NCI-H510A treated with DMSO at 0.1 percent for 48 hours (cell line): ENCODE measurements around the gene CHST9.
"Not testable (repeated sequence)": the region's sequence is repeated elsewhere in the genome, so short reads cannot be mapped to it uniquely, and the experiment has no call there.

Experiments used
- DNase-seq: peaks from one replicate; lab custom pipeline; 2025; lab: John Stamatoyannopoulos, UW

CHST9 gene

DNA sequence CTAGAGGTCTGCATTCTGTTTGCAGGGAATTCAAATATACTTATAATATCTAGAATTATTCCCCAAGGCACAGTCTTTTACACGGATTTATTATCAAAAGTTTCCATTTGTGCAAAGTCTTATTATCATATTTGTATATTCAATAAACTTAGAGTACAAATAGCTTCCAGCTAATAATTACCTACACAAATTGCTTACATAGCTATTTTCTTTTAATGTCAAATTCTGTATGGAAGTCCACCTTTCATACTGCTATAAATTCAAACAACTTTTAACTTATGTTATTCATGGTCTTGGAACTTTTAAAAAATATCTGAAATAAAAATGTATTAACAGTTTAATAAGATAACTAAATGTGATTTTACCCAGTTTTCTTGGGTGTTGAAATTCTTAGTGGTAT, 13.1 kb downstream of the CHST9 start:
- no peak for DNase-seq

DNA sequence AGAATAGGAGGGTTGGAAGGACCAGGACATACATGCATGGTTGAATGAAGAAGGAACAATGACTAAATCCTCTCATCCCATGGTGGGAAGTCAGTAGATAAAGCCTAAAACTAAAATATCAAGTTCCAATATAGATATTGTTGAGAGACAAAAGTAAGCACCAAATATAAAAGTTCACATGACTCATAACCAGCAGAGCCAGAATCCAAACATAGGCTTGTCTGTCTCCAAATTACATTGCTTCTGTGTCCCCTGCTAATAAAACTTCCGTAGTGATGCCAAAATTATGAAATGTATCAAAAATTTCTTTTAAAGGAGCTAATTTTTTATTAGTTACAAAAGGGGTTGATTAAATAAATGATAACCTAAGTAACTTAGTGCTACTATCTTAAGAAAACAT, 19.7 kb downstream of the CHST9 start:
- DNase-seq, result no peak

DNA sequence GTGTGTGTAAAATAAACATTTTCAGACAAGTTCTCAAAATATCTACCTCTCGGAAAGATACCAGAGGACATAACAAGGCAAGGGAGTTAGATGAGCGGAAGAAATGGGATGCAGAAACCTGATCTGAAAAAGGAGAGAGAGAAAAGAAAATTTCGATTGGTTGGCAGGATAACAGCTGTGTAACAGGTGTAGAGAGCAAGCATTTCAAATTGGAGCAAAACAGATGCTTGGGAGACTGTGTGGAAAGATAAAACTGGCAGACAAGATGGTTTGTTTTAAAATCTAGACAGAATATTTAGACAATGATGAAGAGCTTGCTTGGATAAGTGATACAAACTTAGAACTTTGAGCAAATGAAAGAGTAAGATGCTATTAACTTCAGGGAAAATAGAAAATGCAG, 20.2 kb downstream of the CHST9 start:
- no peak for DNase-seq

DNA sequence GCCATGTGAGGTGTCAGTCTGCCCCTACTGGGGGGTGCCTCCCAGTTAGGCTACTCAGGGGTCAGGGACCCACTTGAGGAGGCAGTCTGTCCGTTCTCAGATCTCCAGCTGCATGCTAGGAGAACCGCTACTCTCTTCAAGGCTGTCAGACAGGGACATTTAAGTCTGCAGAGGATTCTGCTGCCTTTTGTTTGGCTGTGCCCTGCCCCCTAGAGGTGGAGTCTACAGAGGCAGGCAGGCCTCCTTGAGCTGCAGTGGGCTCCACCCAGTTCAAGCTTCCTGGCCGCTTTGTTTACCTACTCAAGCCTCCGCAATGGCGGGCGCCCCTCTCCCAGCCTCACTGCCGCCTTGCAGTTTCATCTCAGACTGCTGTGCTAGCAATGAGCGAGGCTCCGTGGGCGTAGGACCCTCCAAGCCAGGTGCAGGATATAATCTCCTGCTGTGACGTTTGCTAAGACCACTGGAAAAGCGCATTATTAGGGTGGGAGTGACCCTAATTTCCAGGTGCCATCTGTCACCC, 21.9 kb downstream of the CHST9 start:
- not testable (repeated sequence) for DNase-seq

DNA sequence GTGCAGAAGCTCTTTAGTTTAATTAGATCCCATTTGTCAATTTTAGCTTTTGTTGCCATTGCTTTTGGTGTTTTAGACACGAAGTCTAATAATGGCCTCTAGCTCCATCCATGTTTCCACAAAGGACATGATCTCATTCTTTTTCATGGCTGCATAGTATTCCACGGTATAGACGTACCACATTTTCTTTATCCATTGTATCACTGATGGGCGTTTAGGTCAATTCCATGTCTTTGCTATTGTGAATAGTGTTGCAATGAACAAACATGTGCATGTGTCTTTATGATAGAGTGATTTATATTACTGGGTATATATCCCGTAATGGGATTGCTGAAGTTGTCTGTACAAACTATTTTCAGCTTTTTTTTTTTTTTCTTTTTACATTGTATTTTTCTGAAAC, 35.9 kb downstream of the CHST9 start:
- DNase-seq, result not testable (repeated sequence)

DNA sequence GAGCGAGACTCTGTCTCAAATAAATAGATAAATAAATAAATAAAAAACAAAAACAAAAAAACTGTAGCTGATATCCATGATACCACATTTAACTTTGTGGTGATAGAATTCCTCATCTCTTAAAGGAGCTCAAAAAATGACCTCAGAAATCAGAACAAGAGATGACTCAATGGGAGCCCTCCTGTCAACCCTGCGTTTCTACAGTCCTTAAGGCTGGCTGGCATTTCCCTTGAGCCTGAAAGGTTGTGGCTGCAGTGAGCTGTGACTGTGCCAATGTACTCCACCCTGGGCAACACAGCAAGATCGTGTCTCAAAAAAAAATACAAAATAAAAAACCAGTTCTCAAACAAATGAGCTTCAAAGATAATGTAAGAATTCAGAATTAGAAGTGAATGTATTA, 40.4 kb downstream of the CHST9 start:
- no peak for DNase-seq

DNA sequence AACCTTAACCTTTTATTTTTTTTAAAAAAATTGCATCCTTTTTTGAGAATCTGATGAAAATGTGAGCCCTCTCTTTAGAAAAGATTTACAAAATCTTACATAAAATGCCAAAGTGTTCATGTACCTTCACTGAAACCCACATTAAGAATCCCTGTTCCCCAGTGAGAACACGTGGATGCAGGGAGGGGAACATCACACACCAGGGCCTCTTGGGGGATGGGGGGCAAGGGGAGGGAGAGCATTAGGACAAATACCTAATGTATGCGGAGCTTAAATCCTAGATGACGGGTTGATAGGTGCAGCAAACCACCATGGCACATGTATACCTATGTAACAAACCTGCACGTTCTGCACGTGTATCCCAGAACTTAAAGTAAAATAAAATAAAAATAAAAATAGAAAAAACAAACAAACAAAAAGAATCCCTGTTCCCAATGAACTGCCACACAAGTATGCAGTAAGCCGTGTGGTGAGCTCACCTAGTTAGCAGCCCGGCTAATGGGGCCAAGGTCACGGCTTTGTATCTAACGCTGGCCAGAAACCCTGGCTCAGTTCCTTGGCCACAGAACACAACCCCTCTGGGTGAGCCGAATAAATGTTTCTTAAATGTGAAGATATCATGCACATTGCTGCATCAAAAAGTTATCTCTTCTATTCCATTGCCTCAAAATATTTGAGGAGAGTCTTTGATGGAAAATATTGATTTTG, 41.4 kb downstream of the CHST9 start:
- no peak for DNase-seq

DNA sequence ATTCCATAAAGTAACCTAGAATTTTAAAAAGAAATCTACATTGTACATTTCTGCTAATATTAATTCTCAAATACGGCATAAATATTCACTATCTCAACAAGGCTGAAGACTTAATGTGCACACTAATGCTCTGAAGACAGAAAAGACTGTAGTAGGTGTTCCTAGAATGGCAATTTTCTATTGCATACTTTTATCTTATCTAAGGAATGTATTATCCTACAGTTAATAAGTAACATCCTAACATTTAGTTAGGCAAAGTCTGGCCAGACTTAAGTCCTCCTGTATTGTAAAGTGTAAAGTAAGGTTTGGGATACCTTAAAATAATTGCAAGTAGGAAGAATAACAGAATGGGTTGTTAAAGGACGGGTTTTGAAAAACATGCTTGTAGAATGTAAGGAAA, 42.2 kb downstream of the CHST9 start:
- DNase-seq, result no peak

DNA sequence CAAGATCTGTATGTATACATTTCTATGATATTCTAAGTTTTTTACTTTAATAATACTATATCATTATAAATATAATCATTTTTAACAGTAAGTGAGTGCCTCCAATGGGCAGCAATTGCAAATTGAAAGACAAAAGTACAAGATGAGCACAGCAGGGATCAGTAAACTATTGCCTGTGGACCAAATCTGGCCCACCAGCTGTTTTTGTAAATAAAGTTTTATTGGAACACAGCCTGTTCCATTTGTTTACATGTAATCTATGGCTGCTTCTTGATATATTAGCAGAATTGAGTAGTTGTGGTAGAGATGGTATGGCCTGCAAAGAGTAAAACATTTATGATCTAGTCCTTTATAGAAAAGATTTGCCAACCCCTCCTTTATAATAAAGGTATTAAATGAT, 43.2 kb downstream of the CHST9 start:
- no peak for DNase-seq

DNA sequence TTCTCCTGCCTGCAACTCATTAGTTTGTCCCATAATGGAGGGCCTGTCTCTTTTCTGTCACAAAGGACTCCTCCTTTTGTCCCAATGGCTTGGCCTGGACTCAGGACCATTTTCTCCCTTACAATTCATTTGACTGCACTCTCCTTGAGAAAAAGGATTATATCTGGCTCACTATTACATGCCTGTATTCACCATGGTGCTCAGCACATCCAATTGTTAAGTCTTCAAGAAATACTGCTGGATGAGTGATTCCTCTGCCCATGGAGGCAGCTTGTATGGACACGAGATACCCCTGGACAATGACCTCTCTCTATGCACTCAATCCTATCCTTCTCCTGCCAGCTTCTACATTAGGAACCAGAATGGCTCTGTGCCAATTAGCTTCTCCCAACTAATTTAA, 47.0 kb downstream of the CHST9 start:
- no peak for DNase-seq

DNA sequence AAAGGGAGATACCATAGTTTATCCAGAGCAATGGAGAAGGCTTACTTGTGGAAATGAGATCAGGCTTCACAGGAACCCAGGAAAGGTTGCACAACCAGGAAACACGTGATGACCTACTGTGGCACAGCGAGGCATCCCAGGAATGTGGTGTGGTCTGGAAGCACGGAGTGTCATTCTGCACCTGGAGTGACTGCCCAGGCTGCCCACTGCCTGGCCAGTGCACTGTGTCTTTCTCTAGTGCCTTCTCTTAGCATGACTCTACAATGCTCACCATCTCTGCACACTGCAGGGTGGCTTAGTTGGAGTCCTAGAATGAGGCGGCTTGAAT, 48.9 kb downstream of the CHST9 start:
- no peak for DNase-seq

DNA sequence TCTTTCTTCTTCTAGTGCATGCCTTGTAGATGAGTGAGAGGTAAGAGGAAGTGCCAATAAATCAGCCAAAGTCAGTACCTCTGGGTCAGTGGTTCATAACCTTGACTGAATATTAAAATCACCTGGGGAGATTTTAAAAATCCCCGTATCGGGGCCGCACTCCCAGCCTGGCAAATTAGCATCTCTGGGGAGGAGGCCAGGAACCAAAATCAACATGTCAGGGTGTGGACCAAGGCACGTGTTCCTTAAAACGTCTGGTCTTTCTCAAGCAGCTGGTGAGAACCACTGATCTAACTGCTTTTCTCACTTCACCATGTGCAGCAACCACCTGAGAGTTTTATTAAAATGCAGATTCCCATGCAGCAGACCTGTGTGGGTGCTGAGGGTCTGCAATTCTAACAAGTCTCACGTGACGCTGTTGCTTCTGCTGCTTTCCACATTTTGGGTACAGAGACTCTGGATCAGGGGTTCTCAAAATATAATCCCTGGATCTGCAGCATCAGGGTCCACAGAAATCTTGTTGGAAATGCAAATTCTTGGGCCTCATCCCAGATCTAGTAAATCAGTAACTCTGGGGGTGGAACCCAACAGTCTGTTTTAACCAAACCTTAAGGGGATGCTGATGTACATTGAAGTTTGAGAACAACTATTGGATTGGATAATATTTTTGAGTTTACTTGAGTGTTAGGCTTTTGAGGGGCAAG, 49.5 kb downstream of the CHST9 start:
- no peak for DNase-seq

DNA sequence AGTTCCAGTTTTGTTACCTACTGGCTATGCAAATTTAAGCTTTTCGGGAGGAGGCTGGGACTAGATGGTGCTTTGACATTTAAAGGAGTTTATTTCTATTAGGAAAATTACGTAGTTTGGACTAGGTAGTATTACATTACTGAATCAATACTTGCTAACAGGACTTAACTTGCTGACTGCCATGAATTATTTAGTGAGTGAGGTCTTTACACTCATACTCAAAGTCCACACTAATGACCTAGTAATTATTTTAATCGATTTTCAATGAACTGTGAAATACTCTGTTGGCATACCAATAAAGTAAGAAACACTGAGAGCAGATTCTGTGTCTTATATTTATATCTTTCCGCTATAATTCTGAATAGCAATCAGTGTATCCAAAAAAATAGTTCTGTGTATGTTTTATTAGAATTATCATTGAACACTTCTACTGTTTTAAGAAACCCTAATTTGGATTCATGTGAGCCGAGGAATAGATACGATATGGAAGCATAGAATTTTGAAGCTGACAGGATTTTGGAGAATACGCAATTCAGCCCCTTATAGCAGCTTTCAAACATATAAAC, 55.0 kb downstream of the CHST9 start:
- no peak for DNase-seq

DNA sequence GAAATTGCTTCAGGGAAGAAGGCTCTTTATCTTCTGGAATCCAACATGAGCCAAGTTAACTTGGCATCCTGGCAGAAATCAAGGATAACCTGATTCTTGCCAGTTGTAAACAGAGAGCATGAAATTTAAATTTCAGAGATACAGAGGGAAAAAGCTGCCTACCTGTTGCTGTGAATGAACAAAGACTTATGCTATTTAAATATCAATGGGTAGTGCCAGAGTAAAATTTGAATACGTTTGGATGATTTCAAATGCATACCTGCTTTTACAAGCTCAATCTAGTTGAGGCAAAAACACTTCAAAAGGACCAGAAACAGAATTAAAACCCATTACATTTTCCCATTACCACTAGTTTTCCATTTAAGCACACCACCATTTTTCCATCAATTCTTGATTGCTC, 60.9 kb downstream of the CHST9 start:
- DNase-seq, result no peak

DNA sequence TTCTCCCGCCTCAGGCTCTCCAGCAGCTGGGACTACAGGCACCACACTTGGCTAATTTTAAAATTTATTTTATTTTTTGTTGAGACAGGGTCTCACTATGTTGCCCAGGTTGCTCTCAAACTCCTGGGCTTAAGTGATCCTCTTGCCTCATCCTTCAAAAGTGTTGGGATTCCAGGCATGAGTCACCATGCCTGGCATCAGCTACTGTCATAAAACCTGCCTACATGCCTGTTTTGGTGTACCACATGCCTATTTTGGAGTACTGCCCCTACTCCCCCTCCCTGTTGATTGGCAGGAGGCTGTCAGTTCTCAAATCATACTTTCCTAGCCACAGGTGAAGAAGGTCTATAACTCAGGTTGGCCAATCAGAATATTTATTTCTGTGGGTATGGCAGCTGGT, 64.0 kb downstream of the CHST9 start:
- no peak for DNase-seq

DNA sequence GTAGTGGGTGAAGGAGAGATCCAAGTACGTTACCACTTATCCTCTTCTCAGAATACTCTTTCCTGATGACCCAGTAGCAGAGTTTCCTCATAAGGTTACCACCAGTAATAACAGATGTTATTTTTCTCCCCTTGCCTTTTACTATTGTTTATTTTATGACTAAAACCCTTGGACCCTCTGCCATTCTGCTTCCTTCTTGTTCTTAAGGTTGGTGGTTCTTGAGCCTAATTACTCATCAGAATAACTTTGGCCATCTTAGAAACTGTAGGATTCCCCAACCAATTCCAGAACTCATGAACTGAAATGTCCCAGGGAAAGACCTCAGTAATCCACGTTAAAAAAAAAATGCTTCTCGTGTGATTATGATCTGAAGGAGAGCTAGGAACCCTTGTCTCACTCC, 64.9 kb downstream of the CHST9 start:
- DNase-seq, result no peak

DNA sequence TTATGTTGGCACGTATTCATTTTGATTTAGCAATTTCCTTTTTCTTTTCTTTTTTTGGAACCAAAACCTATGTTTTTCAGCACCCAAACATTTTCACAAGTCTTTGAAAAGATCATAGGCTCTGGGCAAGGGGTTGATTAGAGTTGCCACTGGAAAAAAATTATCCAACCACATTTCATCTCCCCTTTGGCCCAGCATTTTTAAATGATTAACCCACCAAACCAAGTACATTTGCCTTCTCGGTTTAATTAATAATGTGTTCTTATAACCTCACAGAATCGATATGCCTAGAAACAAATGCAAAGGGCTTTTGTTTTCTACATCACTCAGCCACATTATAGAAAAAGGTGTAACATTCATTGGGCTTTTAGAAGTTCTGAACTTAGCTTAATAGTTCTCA, 66.1 kb downstream of the CHST9 start:
- DNase-seq, result no peak

DNA sequence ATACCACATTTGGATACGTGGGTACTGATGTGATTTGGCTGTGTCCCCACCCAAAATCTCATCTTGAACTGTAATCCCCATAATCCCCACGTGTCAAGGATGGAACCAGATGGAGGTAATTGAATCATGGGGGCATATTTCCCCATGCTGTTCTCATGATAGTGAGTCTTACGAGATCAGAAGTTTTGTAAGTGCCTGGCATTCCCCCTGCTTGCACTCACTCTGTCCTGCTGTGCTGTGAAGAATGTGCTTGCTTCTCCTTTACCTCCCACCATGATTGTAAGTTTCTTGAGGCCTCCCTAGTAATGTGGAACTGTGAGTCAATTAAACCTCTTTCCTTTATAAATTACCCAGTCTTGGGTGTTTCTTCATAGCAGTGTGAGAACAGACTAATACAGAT, 70.3 kb downstream of the CHST9 start:
- DNase-seq, result no peak

DNA sequence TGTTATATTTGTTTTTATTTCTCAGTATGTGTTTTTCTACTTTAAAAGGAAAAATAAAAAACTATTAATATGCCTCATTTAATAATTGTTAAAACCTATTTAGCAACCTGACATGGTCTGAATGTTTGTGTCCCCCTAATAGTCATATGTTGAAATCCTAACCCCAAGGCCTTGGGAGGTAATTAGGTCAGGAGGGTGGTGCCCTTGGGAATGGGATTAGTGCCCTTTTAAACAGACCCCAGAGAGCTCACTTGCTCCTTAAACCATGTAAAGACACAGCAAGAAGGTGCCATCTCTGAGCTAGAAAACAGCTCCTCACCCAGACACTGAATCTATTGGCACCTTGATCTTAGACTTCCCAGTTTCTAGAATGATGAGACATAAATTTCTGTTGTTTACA, 71.8 kb downstream of the CHST9 start:
- no peak for DNase-seq

DNA sequence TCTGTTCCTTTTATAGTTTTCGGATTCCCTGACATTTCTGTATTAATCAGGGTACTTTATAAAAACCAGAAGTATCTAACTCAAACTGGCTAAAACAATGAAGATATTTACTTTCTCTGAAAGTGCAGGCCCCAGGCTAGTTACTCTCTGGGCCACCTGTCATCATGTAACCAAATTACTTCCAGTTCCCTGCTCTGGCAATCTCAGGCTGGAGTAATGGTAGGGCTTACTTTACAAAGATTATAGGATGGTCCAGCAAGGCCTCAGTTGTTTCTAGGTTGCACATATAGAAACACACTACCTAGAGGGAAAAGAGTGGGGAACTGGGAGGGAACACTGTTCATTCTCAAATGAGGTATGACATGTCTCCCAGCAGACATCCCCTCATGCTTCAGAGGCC, 74.8 kb downstream of the CHST9 start:
- no peak for DNase-seq

DNA sequence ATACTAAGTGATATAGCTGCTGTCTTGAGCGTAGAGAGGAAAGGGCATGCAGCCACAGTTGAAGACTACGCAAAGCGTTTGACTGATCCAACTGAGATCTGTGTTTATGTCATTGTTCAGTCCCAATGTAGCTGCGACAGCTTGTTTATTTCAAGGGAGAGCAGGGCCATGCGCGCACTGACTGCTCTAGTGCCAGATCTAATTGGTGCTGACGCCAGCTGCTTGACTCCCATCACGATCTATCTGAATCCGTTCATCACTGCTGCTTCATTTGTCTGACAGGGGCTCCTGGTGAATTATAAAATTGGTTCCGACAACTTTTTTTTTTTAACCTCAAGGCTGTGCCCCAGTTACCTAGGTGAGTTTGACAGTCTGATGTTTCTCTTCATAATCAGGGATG, 75.7 kb downstream of the CHST9 start:
- no peak for DNase-seq

DNA sequence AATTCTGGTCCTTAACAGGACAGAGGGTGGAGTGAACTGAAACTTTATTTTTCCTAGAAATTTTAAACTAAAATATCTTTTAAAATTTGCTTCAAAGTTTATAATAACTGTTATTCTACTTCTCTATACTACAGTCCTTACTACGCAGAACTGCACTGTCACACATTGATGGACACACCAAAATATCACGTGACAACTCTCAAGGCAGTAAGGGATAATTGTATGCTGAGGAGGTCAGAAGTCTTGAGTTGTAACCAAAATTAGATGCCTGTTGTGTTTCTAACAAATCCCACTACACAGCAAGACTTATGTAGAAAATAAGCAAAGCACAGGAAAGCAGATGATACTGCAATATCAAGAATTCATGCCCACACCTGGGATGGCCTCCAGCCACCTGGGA, 76.3 kb downstream of the CHST9 start:
- DNase-seq, result no peak

DNA sequence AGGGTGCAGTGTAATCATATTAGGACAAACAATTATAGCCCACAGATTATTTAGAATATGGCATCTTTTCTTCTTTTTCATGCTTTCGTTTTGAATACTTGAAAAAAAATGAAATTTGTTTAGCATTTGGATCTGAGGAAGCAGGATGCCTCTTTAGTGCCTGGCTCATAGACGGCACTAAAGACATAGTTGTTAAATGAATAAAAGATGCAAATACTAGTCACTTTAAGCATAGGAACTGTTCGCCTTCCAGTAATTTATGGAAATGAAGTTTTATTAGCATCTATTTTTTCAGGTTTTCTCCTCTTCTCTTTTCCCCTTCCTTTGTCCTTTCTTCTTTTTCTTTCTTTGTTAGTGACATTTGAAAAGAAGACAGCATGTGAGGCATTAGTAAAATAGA, 80.4 kb downstream of the CHST9 start:
- DNase-seq, result no peak

DNA sequence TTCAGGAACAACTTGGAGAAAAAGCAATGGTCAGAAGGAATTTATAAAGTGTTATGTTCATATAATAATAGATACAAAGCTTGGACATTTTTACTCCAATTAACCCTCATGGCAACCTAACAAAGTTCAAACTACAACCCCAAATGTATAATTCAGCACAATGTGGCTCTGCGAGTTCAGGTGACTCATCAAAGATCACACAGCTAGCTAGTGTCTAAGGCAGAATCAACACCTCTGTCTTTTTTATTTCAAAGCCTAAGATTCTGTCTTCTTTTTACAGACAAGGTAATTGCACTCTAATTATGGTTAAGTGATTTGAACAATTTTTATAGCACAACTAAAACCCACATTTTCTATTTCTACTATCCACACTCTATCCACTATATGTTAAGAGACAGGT, 90.5 kb downstream of the CHST9 start:
- peak; percentile 0 for DNase-seq
